ENCODE data around the gene TIMM8B. TPM values are rescaled to one million over a fixed set of nuclear protein-coding genes. Genes with fewer than 3 reads are reported as not detected.

Gene TIMM8B
- total RNA-seq, 1 experiment from 2014 or later = 147 TPM

DNA sequence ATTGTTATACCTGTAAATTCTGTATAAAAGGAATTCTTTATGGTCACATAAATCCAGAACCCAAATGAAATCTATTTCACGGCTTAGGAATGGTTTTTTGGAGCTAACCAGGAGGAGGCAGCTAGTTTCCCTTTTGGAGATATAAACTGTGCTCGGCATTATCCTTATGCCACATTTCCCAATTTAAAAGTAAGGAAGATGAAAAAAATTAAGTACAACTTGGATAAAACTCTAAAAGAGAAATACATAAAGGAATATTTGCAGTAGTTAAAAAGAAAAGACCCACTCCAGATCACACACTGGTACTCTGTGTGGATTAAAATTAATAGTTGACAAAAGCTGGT is 43.6 kb downstream of the TIMM8B start:
- CTCF ChIA-PET = no interaction called here
- intact Hi-C loops (cut with micrococcal nuclease; ENCODE audit: unreplicated experiment) = no loop called here
- Histone ChIP-seq H3K4me1 (no peaks in the 10 kb centered on the region), H3K4me3 (ENCODE audit: low read depth, low read length) (no peak overlapping the region), H3K27me3 (replicated peaks; ENCODE audit: control insufficient read depth, insufficient read depth, low read length) (no peaks in the 10 kb centered on the region), H3K36me3 (ENCODE audit: control insufficient read depth, insufficient read depth, low read length) (peaks cover 10% of the 10 kb centered on the region), H3K9me3 (peaks cover 5% of the 10 kb centered on the region; the same call in 1 of the 2 replicates)
- TF ChIP-seq, protein P1, sequence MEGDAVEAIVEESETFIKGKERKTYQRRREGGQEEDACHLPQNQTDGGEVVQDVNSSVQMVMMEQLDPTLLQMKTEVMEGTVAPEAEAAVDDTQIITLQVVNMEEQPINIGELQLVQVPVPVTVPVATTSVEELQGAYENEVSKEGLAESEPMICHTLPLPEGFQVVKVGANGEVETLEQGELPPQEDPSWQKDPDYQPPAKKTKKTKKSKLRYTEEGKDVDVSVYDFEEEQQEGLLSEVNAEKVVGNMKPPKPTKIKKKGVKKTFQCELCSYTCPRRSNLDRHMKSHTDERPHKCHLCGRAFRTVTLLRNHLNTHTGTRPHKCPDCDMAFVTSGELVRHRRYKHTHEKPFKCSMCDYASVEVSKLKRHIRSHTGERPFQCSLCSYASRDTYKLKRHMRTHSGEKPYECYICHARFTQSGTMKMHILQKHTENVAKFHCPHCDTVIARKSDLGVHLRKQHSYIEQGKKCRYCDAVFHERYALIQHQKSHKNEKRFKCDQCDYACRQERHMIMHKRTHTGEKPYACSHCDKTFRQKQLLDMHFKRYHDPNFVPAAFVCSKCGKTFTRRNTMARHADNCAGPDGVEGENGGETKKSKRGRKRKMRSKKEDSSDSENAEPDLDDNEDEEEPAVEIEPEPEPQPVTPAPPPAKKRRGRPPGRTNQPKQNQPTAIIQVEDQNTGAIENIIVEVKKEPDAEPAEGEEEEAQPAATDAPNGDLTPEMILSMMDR (IDR thresholded peaks at IDR 0.05; ENCODE audit: insufficient read depth in 1 of 2, low read depth in 1 of 2, low read length in 1 of 2, severe bottlenecking in 1 of 2, unreplicated experiment in 1 of 2) = no peak
- no TSS peak for BruUV-seq (replicated peaks)
- Mint-ChIP-seq H3K9me3 (ENCODE audit: unreplicated experiment) (no peaks in the 10 kb centered on the region), H3K27ac (ENCODE audit: unreplicated experiment) (no peak overlapping the region), H3K4me3 (ENCODE audit: unreplicated experiment) (no peak overlapping the region), H3K4me1 (ENCODE audit: low read depth, unreplicated experiment) (peaks cover 22% of the 10 kb centered on the region), H3K27me3 (ENCODE audit: insufficient read depth, unreplicated experiment) (no peaks in the 10 kb centered on the region), H3K36me3 (ENCODE audit: insufficient read depth, unreplicated experiment) (peaks cover 81% of the 10 kb centered on the region)
- no peak for DNase-seq
- POLR2A ChIA-PET = no interaction called here

DNA sequence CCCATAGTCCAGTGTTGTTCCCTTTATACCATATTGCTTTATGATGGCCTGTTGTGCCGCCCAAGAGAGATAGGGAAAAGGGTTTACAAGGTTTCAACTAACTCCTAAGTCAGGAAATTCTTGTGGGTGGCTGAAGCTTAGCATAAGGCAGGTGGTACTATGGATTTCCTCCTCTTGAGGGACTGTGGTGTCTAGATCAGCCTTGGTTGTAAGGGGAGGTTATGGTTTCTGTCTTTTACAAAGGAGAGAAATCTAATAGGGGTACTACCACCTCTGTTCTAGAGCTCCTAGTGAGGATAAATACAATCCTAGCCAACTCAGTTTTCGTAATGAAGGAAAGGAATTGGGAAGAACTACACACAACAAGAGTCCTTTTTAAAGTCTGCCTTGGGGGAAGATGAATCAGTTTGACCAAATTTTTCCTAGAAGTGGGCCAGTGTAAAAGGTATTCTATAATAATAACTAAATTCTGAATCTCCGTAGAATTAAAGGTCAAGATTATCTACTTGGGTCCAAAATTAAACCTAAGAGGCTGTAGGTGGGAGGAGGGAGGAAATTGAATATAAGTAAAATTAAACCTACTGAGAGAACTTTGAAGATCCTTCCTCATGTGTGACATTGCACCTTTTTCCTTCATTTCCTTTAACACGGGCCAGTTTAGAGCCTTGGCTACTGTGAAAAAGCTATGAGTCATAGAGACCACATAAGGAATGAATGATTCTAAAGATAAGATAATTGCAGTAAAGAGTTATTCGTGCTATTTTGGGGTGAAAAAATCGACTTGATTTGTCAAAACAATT is 44.2 kb downstream of the TIMM8B start:
- TF ChIP-seq, protein P1 (IDR thresholded peaks at IDR 0.05; ENCODE audit: insufficient read depth in 1 of 2, low read depth in 1 of 2, low read length in 1 of 2, severe bottlenecking in 1 of 2, unreplicated experiment in 1 of 2) = no peak
- Mint-ChIP-seq H3K36me3 (ENCODE audit: insufficient read depth, unreplicated experiment) (peaks cover 81% of the 10 kb centered on the region), H3K27ac (ENCODE audit: unreplicated experiment) (no peak overlapping the region), H3K27me3 (ENCODE audit: insufficient read depth, unreplicated experiment) (no peaks in the 10 kb centered on the region), H3K9me3 (ENCODE audit: unreplicated experiment) (no peaks in the 10 kb centered on the region), H3K4me1 (ENCODE audit: low read depth, unreplicated experiment) (peaks cover 22% of the 10 kb centered on the region), H3K4me3 (ENCODE audit: unreplicated experiment) (no peak overlapping the region)
- H3K27me3 ChIP-seq (replicated peaks; ENCODE audit: control insufficient read depth, insufficient read depth, low read length) = no peaks in the 10 kb centered on the region
- no peaks in the 10 kb centered on the region for H3K4me1 ChIP-seq
- H3K9me3 ChIP-seq = peaks cover 5% of the 10 kb centered on the region; the same call in 1 of the 2 replicates
- DNase-seq = no peak
- POLR2A ChIA-PET = no interaction called here
- no peak overlapping the region for H3K4me3 ChIP-seq (ENCODE audit: low read depth, low read length)
- CTCF ChIA-PET = no interaction called here
- intact Hi-C loops (cut with micrococcal nuclease; ENCODE audit: unreplicated experiment) = no loop called here
- BruUV-seq (replicated peaks) = no TSS peak
- peaks cover 13% of the 10 kb centered on the region for H3K36me3 ChIP-seq (ENCODE audit: control insufficient read depth, insufficient read depth, low read length)

DNA sequence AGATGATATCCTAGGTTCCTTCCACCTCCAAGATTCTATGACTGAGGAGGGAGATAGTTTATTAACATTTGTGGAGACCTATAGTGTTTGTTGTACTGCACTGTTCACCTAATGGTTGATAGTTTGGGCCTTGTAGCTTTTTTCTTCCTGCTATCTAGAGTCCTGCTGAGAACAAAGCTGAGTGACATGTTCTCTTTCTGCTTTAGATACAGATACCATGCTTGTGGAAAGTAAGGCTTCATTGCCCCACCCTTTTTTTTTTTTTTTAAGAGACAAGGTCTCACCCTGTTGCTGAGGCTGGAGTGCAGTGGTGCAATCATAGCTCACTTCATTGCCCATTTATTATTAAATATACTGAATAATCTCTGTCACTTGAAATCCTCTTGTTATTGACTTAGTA is 49.0 kb downstream of the TIMM8B start:
- Histone ChIP-seq H3K4me3 (ENCODE audit: low read depth, low read length) (no peak overlapping the region), H3K4me1 (no peaks in the 10 kb centered on the region), H3K36me3 (ENCODE audit: control insufficient read depth, insufficient read depth, low read length) (peaks cover 7% of the 10 kb centered on the region), H3K27me3 (replicated peaks; ENCODE audit: control insufficient read depth, insufficient read depth, low read length) (no peaks in the 10 kb centered on the region), H3K9me3 (no peaks in the 10 kb centered on the region)
- no peak overlapping the region for H3K4me3 Mint-ChIP-seq (ENCODE audit: unreplicated experiment)
- no peak for DNase-seq
- no peak overlapping the region for H3K27ac Mint-ChIP-seq (ENCODE audit: unreplicated experiment)
- H3K4me1 Mint-ChIP-seq (ENCODE audit: low read depth, unreplicated experiment) = peaks cover 22% of the 10 kb centered on the region
- H3K36me3 Mint-ChIP-seq (ENCODE audit: insufficient read depth, unreplicated experiment) = peaks cover 92% of the 10 kb centered on the region
- TF ChIP-seq, protein P1 (IDR thresholded peaks at IDR 0.05; ENCODE audit: insufficient read depth in 1 of 2, low read depth in 1 of 2, low read length in 1 of 2, severe bottlenecking in 1 of 2, unreplicated experiment in 1 of 2) = no peak
- ChIA-PET CTCF (no interaction called here), POLR2A (no interaction called here)
- no peaks in the 10 kb centered on the region for H3K27me3 Mint-ChIP-seq (ENCODE audit: insufficient read depth, unreplicated experiment)
- H3K9me3 Mint-ChIP-seq (ENCODE audit: unreplicated experiment) = no peaks in the 10 kb centered on the region
- BruUV-seq (replicated peaks) = no TSS peak
- intact Hi-C loops (cut with micrococcal nuclease; ENCODE audit: unreplicated experiment) = no loop called here

Other genes starting within 250 kb of the TIMM8B start
- gene ALG9, start 215.2 kb downstream of the TIMM8B start, total RNA-seq (2022) = 55.3 and 57.4 TPM in 2 replicates
- 4.3 and 4.7 TPM in 2 replicates for gene FDXACB1, start 207.6 kb downstream of the TIMM8B start, total RNA-seq (2022)
- gene CFAP68, start 207.2 kb downstream of the TIMM8B start, total RNA-seq (2022) = 69.8 and 71.4 TPM in 2 replicates
- 1.1 and 1.9 TPM in 2 replicates for gene CRYAB, start 175.0 kb downstream of the TIMM8B start, total RNA-seq (2022)
- gene HSPB2, start 174.0 kb downstream of the TIMM8B start, total RNA-seq (2022) = not detected in 2 replicates
- 14.4 and 14.8 TPM in 2 replicates for gene C11orf52, start 167.8 kb downstream of the TIMM8B start, total RNA-seq (2022)
- gene DIXDC1, start 149.4 kb downstream of the TIMM8B start, total RNA-seq (2022) = 4.9 and 6.4 TPM in 2 replicates
- 99.3 and 100.0 TPM in 2 replicates for gene DLAT, start 61.3 kb downstream of the TIMM8B start, total RNA-seq (2022)
- 2.6 and 2.7 TPM in 2 replicates for gene PIH1D2, start 12.7 kb downstream of the TIMM8B start, total RNA-seq (2022)
- 36.9 and 37.4 TPM in 2 replicates for gene NKAPD1, start 12.5 kb downstream of the TIMM8B start, total RNA-seq (2022)
- 157 and 166 TPM in 2 replicates for gene SDHD, start 117 bp upstream of the TIMM8B start, total RNA-seq (2022)
- 32.8 and 36.5 TPM in 2 replicates for gene IL18, start 77.3 kb upstream of the TIMM8B start, total RNA-seq (2022)
- gene TEX12, start 80.6 kb upstream of the TIMM8B start, total RNA-seq (2022) = not detected in 2 replicates
- 1.3 and 2.2 TPM in 2 replicates for gene BCO2, start 88.8 kb upstream of the TIMM8B start, total RNA-seq (2022)
- gene PTS, start 139.7 kb upstream of the TIMM8B start, total RNA-seq (2022) = 78.0 and 79.5 TPM in 2 replicates
- gene PLET1, start 174.1 kb upstream of the TIMM8B start, total RNA-seq (2022) = not detected in 2 replicates

Measured in Caco-2 (cell line).